HG03196 (cell line): Measurements from ENCODE around the gene GADD45GIP1.
"Not testable (repeated sequence)": the region's sequence is repeated elsewhere in the genome, so short reads cannot be mapped to it uniquely, and the experiment has no call there.

Experiments
- ATAC-seq: cut with Tn5 transposase; IDR thresholded peaks from one replicate; pipeline ENCODE4 v1.9.1; 2021; ENCODE audit not compliant: unreplicated experiment

Gene GADD45GIP1

GRCh38 chr19:12965017-12965811 lies 8.2 kb upstream of the GADD45GIP1 start:
- ATAC-seq = peak; percentile 78

GRCh38 chr19:12959481-12959880 lies 2.5 kb upstream of the GADD45GIP1 start:
- no peak for ATAC-seq

- ATAC-seq = not testable (repeated sequence)
Measured at GRCh38 chr19:12957389-12957952, 448 bp upstream of the GADD45GIP1 start.

- ATAC-seq = no peak
Measured at GRCh38 chr19:12955996-12956395, 1.0 kb downstream of the GADD45GIP1 start.

GRCh38 chr19:12955575-12955974 lies 1.4 kb downstream of the GADD45GIP1 start:
- not testable (repeated sequence) for ATAC-seq

GRCh38 chr19:12954612-12954962 lies 2.4 kb downstream of the GADD45GIP1 start:
- ATAC-seq = no peak

- ATAC-seq = no peak
Measured at GRCh38 chr19:12953799-12954611, 3.0 kb downstream of the GADD45GIP1 start.

GRCh38 chr19:12953138-12953798 lies 3.8 kb downstream of the GADD45GIP1 start:
- no peak for ATAC-seq

GRCh38 chr19:12952488-12953137 lies 4.4 kb downstream of the GADD45GIP1 start:
- ATAC-seq = no peak

- not testable (repeated sequence) for ATAC-seq
Measured at GRCh38 chr19:12952050-12952449, 5.0 kb downstream of the GADD45GIP1 start.

- no peak for ATAC-seq
Measured at GRCh38 chr19:12949363-12950283, 7.4 kb downstream of the GADD45GIP1 start.

- no peak for ATAC-seq
Measured at GRCh38 chr19:12948612-12949362, 8.2 kb downstream of the GADD45GIP1 start.

- no peak for ATAC-seq
Measured at GRCh38 chr19:12947702-12948611, 9.1 kb downstream of the GADD45GIP1 start.

- ATAC-seq = no peak
Measured at GRCh38 chr19:12946731-12947496, 10.1 kb downstream of the GADD45GIP1 start.

- ATAC-seq = peak; percentile 28
Measured at GRCh38 chr19:12946092-12946721, 10.8 kb downstream of the GADD45GIP1 start.

- peak; percentile 75 for ATAC-seq
Measured at GRCh38 chr19:12945479-12946091, 11.4 kb downstream of the GADD45GIP1 start, which contains the start of gene RAD23A. Gene RAD23A (plus strand): TSS chr19:12945862. CDS start chr19:12945949, 87 bp downstream.
